Right atrium auricular region (tissue), 2 donors: ENCODE results near the gene AMOTL2. TPM values are rescaled to one million over a fixed set of nuclear protein-coding genes. Genes with fewer than 3 reads are reported as not detected.

Experiments used
- DNase-seq: peaks from one replicate; pipeline ENCODE4 v3.0.0-alpha.2; 2019; ENCODE audit warnings: low spot score
- H3K27ac ChIP-seq, 2 donors: fragments of 200-600 bp; sonication (generic); 1 replicate in 1 of 2; 2 replicates in 1 of 2; pipeline ENCODE4 v1.5.1; 2016 to 2019
- H3K27me3 ChIP-seq, 2 donors: fragments of 200-600 bp; sonication (generic); one replicate each; pipeline versions ENCODE4 v1.5.1 to v1.6.0; 2017 to 2019
- H3K36me3 ChIP-seq: fragments of 200-600 bp; sonication (generic); one replicate; pipeline ENCODE4 v1.5.1; 2016
- H3K4me1 ChIP-seq, 2 donors: fragments of 200-600 bp; sonication (generic); one replicate each; pipeline versions ENCODE4 v1.5.1 to v1.6.0; 2017 to 2019
- H3K4me3 ChIP-seq, 2 donors: fragments of 200-600 bp; sonication (generic); 1 replicate in 1 of 2; 2 replicates in 1 of 2; pipeline ENCODE4 v1.5.1; 2017 to 2019; ENCODE audit warnings: mild to moderate bottlenecking in 1 of 2, moderate library complexity in 1 of 2
- H3K9me3 ChIP-seq, 2 donors: fragments of 200-600 bp; sonication (generic); one replicate each; pipeline ENCODE4 v1.5.1; 2019
- CTCF ChIP-seq, 2 donors: fragments of 200-600 bp; sonication (generic); IDR thresholded peaks; one replicate each; pipeline ENCODE4 v1.5.1; 2019; ENCODE audit warnings: antibody characterized with exemption in 2 of 2
- total RNA-seq, 2 donors: library from RNA; depleted of rRNA; stranded (reverse); fragments of >200 nt; gene quantifications; one replicate each; pipeline ENCODE4 v1.1.0, GENCODE V29; 2016

Gene AMOTL2
- total RNA-seq, 2 donors from 2014 or later: 62.3 to 119 TPM

GRCh38 chr3:134375582-134376384 lies 1.5 kb upstream of the AMOTL2 start:
- Histone ChIP-seq H3K4me1 (peaks cover 0 to 48% of the 10 kb centered on the region in 2 donors), H3K27ac (peak overlapping the region; percentile 96 to 100), H3K27me3 (no peaks in the 10 kb centered on the region), H3K4me3 (peak overlapping the region in 1 of 2 donors; percentile 87), H3K36me3 (peaks cover 7% of the 10 kb centered on the region), H3K9me3 (no peaks in the 10 kb centered on the region)
- DNase-seq: peak; percentile 57
- no peak for TF ChIP-seq CTCF (IDR thresholded peaks at IDR 0.05)

- peaks cover 0 to 56% of the 10 kb centered on the region in 2 donors for H3K4me1 ChIP-seq
- H3K27ac ChIP-seq: peak overlapping the region; percentile 96 to 100
- H3K9me3 ChIP-seq: no peaks in the 10 kb centered on the region
- no peak for TF ChIP-seq CTCF (IDR thresholded peaks at IDR 0.05)
- H3K36me3 ChIP-seq: peaks cover 15% of the 10 kb centered on the region
- H3K27me3 ChIP-seq: no peaks in the 10 kb centered on the region
- DNase-seq: peak; percentile 58
- peak overlapping the region; percentile 87 to 99 for H3K4me3 ChIP-seq
Observed at GRCh38 chr3:134374791-134375581, 739 bp upstream of the AMOTL2 start.

GRCh38 chr3:134373271-134374104 lies 759 bp downstream of the AMOTL2 start:
- Histone ChIP-seq H3K36me3 (peaks cover 30% of the 10 kb centered on the region), H3K27ac (peak overlapping the region; percentile 96 to 100), H3K4me3 (peak overlapping the region; percentile 87 to 99), H3K9me3 (no peaks in the 10 kb centered on the region), H3K4me1 (peaks cover 0 to 71% of the 10 kb centered on the region in 2 donors), H3K27me3 (no peaks in the 10 kb centered on the region)
- peak; percentile 95 for DNase-seq
- TF ChIP-seq CTCF (IDR thresholded peaks at IDR 0.05): no peak

- peak overlapping the region; percentile 87 to 99 for H3K4me3 ChIP-seq
- no peak for DNase-seq
- peaks cover 39% of the 10 kb centered on the region for H3K36me3 ChIP-seq
Observed at GRCh38 chr3:134372396-134373270, 1.6 kb downstream of the AMOTL2 start.

More at GRCh38 chr3:134372396-134373270, 1.6 kb downstream of the AMOTL2 start:
- Histone ChIP-seq H3K27me3 (no peaks in the 10 kb centered on the region), H3K4me1 (peaks cover 0 to 73% of the 10 kb centered on the region in 2 donors), H3K27ac (peak overlapping the region; percentile 96 to 100), H3K9me3 (no peaks in the 10 kb centered on the region)
- TF ChIP-seq CTCF (IDR thresholded peaks at IDR 0.05): no peak
